ENCODE measurements around the gene IRF9.

IRF9 gene

DNA sequence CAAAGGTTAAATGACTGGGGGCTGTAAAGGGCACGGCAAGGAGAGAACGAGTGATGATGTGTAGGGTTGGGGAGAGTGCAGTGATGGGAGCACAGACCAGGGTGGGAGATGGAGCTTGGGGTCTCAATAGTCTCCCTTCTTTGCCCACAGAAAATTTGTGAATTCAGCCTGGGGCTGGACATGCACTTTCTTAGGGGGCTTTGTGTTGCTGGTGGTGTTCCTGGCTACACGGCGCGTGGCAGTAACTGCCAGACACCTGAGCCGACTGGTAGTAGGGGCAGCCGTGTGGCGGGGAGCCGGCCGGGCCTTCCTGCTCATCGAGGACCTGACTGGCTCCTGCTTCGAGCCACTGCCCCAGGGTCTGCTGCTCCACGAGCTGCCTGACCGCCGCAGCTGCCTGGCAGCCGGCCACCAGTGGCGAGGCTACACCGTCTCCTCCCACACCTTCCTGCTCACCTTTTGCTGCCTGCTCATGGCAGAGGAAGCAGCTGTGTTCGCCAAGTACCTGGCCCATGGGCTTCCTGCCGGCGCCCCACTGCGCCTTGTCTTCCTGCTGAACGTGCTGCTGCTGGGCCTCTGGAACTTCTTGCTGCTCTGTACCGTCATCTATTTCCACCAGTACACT is 28.9 kb upstream of the IRF9 start:
- no peak for DNase-seq

DNA sequence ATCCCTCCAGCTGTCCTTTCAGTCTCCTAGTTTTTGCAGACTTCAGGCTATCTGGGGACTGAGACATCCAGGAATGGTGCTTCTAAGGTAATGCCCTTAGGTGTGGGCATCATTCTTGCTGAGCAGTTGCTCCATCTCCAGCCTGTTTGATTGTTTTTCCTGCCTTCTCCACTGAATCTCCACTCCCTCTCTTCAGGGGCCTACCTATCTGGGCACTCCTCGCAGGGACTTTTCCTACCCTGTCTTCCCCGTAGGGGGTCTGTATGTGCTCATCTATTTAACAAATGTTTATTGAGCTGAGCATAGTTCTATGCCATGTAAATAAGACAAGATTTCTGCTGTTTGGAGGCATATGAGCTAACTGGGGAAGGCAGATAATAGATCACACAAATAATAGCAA is 28.1 kb upstream of the IRF9 start:
- DNase-seq: no peak

DNA sequence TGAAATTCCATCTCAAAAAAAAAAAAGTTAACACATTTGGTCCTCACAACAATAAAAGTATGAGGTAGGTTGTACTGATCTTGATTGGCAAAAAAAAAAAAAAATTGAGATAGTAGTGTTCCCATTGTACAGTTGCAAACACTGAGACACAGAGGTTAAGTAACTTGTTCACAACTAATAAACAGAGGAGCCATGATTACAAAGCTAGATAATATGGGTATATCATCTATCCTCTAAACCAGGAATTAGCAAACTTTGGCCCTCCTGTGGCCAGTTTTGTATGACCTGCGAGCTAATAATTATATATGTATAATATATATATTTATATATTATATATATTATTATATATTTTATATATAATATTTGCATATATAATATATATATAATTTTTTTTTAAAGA is 27.3 kb upstream of the IRF9 start:
- DNase-seq: no peak

DNA sequence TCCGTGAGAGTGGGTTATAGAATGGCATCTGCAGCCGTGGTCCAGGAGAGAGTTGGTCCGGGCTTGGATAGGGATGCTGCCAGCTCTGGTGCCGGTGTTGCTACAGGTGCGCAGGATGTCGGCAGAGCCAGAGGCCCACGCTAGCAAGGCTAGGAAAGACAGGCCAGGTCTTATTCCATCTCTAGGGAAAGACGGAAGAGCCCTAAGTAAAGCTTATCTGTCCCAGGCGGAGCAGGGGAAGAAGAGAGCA is 25.6 kb upstream of the IRF9 start:
- DNase-seq: no peak

DNA sequence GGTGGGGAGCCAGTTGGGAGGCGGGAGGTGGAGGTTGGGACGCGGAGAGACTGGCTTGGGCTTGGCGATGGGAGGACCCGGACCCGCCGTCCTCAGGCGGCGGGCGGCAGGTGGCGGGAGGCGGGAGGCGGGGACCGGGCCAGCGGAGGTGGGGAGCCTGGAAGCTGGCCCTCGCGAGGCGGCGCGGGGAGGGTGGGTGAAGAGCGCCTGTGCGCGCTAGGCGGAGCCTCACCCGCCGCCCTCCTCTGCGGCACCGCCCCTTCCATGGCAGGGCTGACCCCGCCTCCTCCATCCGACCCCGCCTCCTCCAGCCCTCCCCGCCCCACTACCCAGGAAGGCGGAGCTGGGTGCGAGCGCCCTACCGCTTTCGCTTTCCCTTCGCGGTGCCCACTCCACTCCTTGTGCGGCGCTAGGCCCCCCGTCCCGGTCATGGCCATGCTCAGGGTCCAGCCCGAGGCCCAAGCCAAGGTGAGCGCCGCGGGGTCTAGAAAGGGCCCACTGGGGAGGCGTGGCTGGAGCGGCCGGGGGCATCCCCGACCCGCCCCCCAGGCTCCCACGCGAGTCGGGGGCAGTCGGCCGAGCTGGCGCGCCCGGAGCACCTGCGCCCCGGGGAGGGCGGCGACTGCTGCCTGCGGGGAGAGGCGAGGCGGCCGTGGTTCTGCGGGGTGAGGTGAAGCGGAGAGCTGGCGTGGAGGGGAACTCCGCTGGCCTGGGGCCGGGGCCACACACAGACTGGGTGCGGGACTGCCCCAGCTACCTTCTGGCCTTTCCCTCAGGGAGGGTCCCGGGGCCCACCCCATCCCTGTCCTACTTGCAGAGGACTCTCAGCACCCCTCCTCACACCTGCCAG is 25.0 kb upstream of the IRF9 start, which contains the start of gene PSME1:
Gene PSME1, plus strand, starts transcription at position 361 of the 850 bp plus-strand sequence. Its CDS starts 69 bp downstream, at position 430.
- peak; percentile 95 for DNase-seq

GRCh38 chr14:24136684-24137528 is 24.2 kb upstream of the IRF9 start:
- DNase-seq: no peak

DNA sequence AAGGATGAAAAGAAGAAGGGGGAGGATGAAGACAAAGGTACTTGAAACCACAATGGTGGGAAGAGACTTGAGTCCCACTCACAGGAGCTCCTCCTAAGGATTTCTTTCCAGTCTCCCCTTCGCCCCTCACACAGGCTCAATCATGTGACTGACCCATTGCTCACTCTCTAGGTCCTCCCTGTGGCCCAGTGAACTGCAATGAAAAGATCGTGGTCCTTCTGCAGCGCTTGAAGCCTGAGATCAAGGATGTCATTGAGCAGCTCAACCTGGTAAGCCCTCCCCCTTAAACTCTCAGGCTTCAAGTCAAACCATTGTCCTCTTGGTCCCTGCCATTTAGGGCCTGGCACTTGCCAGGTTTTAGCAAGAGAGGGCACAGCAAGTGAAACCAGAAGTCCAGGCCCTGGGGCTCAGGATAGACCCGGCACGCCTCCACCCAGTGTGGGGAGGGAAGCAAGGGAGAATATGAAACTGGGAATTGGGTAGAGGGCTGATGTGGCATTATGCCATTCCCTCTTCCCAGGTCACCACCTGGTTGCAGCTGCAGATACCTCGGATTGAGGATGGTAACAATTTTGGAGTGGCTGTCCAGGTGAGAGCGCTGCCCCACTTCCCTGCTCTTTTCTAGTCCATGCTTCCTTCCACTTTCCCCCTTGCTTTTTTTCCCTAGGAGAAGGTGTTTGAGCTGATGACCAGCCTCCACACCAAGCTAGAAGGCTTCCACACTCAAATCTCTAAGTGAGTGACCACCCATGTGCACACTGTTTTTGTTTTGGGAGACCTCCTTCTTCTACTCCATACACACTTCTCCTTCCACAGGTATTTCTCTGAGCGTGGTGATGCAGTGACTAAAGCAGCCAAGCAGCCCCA is 23.3 kb upstream of the IRF9 start:
- DNase-seq: no peak

DNA sequence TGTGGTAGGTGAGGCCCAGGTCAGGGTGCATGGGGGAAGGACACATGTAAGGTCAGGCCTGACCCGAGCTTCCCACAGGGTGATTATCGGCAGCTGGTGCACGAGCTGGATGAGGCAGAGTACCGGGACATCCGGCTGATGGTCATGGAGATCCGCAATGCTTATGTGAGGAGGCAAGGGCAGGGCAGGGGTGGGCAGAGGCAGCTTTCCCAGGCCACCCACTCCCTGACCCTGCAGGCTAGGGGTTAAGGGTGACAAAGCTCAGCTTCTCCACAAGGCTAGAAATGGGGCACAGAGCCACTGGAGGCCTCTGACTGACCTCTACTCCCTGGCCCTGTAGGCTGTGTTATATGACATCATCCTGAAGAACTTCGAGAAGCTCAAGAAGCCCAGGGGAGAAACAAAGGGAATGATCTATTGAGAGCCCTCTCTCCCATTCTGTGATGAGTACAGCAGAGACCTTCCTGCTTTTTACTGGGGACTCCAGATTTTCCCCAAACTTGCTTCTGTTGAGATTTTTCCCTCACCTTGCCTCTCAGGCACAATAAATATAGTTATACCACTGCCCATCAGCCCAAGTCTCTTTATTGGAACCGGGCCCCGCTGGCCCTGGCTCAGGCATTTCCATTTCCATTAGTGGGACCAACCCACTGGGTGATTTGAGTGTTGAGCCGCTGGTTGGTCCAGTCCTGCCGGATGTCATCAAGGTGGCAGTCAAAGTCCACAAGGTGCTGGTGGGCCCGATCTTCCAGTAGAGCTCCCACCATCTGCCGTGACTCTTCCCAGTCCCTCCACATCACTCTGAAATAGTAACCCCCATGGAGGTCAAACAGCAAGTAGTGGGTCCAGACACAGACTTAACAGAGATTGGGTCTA is 22.4 kb upstream of the IRF9 start:
- no peak for DNase-seq

DNA sequence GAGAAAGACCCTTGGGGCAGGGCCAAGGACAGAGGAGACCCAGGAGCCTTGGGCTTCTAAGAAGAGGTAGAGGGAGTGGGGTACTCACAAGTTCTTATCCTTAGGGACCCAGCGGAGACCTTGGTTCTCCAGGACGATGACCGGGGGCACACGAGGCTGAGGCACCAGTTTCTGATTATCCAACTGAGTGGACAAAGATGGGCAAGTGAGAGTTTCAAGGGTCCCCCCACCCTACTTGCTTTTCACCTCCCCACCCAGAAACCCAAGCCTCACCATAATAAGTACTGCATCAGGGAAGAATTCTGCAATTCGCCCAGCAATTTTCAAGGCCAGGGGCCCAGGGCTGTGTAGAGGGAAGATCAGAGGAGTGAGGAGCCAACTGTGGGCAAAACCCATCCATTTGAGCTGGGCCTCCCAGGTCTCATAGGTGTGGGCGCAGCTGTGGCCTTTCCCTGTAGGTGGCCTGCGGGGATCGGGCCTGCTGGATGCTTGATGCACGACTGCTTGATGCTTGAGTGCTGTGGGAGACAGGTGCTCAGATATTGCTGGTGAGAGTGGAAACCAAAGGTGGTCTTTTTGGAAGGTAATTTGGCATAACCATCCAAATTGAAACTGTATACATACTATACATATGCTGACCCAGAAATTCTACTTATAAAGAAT is 21.7 kb upstream of the IRF9 start:
- DNase-seq: peak; percentile 33

- DNase-seq: peak; percentile 100
Measured at GRCh38 chr14:24141097-24141880, 19.8 kb upstream of the IRF9 start, which contains the start of gene EMC9. Gene EMC9, minus strand, starts transcription at chr14:24141591. Its CDS starts 287 bp downstream, at chr14:24141304.

DNA sequence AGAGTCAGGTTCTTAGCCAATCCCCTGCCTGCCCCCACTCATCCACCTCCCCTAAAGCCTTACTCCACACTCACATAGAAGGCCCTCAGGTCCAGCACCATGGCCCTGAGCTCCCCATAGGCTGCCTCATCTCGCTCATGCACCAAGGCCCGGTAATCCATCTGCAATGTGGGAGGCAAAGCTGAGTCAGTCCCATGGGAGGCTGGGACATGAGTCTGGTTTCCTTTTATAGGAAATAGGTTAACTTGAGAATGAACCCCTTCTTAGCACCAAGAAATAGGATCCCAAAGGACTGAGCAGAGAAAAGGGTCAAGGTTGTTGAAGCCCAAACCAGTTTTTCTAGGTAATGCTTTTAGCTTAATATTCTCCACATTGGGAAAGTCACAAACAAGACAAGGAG is 17.6 kb upstream of the IRF9 start:
- no peak for DNase-seq

- DNase-seq: no peak
Measured at GRCh38 chr14:24144451-24144850, 16.6 kb upstream of the IRF9 start.

DNA sequence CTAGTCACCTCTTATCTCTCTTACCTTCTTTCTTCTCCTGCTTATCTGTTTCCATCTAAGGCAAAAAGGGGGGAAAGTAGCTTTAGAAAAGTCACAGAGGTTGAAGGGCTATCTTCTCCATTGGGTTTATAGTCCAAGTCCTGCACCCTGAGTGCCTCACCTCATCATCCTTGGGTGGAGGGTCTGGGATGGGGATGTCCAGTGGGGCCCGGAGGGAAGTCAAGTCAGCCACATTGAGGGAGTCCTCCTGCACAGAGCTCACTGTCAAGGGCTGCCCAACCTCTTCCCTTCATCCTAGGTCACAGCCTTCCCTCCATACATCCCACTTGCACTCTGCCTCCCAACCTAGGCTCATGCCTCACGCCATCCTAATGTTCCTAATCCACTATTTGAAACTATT is 15.8 kb upstream of the IRF9 start:
- no peak for DNase-seq

DNA sequence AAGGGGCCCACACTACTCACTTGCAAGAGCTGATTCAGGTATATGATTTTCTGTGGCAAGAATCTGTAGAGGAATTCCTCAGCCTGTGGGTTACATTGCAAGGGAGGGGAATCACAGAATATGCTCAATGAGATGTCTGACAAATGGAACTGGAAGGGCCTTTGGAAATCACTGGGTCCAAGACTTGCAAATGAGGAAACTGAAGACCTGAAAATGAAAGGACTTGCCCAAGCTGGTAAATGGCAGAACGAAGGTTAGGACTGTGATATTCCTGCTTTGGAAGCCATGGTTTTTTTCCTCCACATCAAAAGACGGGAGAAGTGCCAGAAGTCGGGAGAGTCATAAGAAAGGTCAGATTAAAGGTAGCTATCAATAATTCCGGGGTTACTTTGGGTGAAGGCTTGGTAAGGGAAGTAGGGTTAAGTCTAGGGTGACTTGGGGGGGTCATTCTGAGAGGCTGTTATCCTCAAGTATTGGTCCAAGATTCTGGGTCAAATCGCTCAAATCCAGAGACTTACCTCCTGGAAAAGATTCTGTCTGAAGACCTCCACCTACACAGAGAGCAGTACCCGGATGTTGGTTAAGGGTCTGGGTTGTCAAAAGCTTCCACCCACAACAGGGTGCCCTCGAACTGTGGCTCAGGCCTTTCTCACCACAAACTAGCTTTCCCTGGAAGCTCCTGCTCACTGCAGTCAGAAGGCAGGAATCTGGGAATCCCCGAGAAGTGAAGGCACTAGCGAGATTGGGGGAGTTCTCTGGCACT is 15.2 kb upstream of the IRF9 start:
- DNase-seq: no peak

GRCh38 chr14:24146453-24146977 is 14.6 kb upstream of the IRF9 start, which contains the start of gene PSME2:
Gene PSME2, minus strand, starts transcription at chr14:24146610. Its CDS starts 29 bp downstream, at chr14:24146581.
- peak; percentile 96 for DNase-seq

GRCh38 chr14:24146978-24147760 is 13.9 kb upstream of the IRF9 start, which contains the start of gene RNF31:
Gene RNF31, plus strand, starts transcription at chr14:24147498. Its CDS starts 201 bp downstream, at chr14:24147699.
- DNase-seq: peak; percentile 99

DNA sequence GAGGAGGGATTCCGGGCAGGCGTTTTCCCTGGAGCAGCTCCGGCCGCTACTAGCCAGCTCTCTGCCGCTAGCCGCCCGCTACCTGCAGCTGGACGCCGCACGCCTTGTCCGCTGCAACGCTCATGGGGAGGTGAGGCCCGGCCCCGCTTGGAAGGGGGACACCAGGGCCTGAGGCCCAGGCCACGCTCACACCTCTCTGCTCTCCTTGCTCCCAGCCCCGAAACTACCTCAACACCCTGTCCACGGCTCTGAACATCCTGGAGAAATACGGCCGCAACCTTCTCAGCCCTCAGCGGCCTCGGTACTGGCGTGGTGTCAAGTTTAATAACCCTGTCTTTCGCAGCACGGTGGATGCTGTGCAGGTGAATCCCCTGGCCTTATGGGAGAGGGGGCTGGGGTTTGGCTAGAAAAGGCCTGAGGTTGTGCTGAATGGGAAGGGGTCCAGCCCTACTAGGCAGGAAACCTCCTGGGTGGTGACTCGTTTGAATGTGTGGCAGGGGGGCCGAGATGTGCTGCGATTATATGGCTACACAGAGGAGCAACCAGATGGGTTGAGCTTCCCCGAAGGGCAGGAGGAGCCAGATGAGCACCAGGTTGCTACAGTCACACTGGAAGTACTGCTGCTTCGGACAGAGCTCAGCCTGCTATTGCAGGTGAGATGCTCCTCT is 13.2 kb upstream of the IRF9 start:
- DNase-seq: no peak
